ENCODE data around the gene TEDC2.

Gene TEDC2

GRCh38 chr16:2500918-2501750, 41.2 kb downstream of the TEDC2 start:
- H3K4me1 ChIP-seq (ENCODE audit: low read length) = 0 out of 2 replicates have a peak, but pooled peaks cover 2% of the 10 kb centered on the region
- no peak overlapping the region for H2AFZ ChIP-seq (ENCODE audit: low read length)
- no peak overlapping the region for H3K27ac ChIP-seq (ENCODE audit: low read length)
- no peaks in the 10 kb centered on the region for H3K27me3 ChIP-seq (replicated peaks; ENCODE audit: insufficient read depth, low read length)
- H4K20me1 ChIP-seq (ENCODE audit: insufficient read depth, low read length) = no peaks in the 10 kb centered on the region
- H3K4me2 ChIP-seq (ENCODE audit: low read depth, low read length) = no peak overlapping the region
- no peaks in the 10 kb centered on the region for H3K79me2 ChIP-seq (ENCODE audit: low read length)
- peak; percentile 58 for DNase-seq
- no peak overlapping the region for H3K4me3 ChIP-seq (ENCODE audit: low read length)
- no peaks in the 10 kb centered on the region for H3K9me3 ChIP-seq (replicated peaks; ENCODE audit: insufficient read depth, low read length)
- no peak overlapping the region for H3K9ac ChIP-seq (ENCODE audit: low read length)
- no peaks in the 10 kb centered on the region for H3F3A ChIP-seq (ENCODE audit: insufficient read depth, low read length)
- H3K36me3 ChIP-seq (replicated peaks; ENCODE audit: insufficient read depth, low read length) = no peaks in the 10 kb centered on the region
- TF ChIP-seq CTCF (IDR thresholded peaks at IDR 0.05; ENCODE audit: low read length) = peak; percentile 96
- no peak for TF ChIP-seq EZH2 (optimal IDR thresholded peaks at IDR 0.05; ENCODE audit: low read depth, low read length)
- no peaks in the 10 kb centered on the region for H3K9me2 ChIP-seq (replicated peaks; ENCODE audit: insufficient read depth, low read length)

GRCh38 chr16:2501946-2502895, 42.3 kb downstream of the TEDC2 start:
- H3K4me3 ChIP-seq (ENCODE audit: low read length) = no peak overlapping the region
- TF ChIP-seq EZH2 (optimal IDR thresholded peaks at IDR 0.05; ENCODE audit: low read depth, low read length) (no peak), CTCF (IDR thresholded peaks at IDR 0.05; ENCODE audit: low read length) (no peak), EZH2phosphoT487 (IDR thresholded peaks at IDR 0.05; ENCODE audit: low read length) (no peak)

GRCh38 chr16:2505695-2506094, 45.8 kb downstream of the TEDC2 start:
- no peak overlapping the region for H3K9ac ChIP-seq (ENCODE audit: low read length)
- no peak overlapping the region for H3K4me3 ChIP-seq (ENCODE audit: low read length)
- H3K27me3 ChIP-seq (replicated peaks; ENCODE audit: insufficient read depth, low read length) = no peaks in the 10 kb centered on the region
- peaks cover 22% of the 10 kb centered on the region for H3K4me1 ChIP-seq (ENCODE audit: low read length)
- no peak overlapping the region for H3K4me2 ChIP-seq (ENCODE audit: low read depth, low read length)
- no peak for DNase-seq
- no peak overlapping the region for H3K27ac ChIP-seq (ENCODE audit: low read length)
- no peaks in the 10 kb centered on the region for H3K9me3 ChIP-seq (replicated peaks; ENCODE audit: insufficient read depth, low read length)
- H3K36me3 ChIP-seq (replicated peaks; ENCODE audit: insufficient read depth, low read length) = no peaks in the 10 kb centered on the region
- H3K79me2 ChIP-seq (ENCODE audit: low read length) = no peaks in the 10 kb centered on the region
- H3K9me2 ChIP-seq (replicated peaks; ENCODE audit: insufficient read depth, low read length) = no peaks in the 10 kb centered on the region
- no peaks in the 10 kb centered on the region for H4K20me1 ChIP-seq (ENCODE audit: insufficient read depth, low read length)
- no peak overlapping the region for H2AFZ ChIP-seq (ENCODE audit: low read length)
- peaks cover 9% of the 10 kb centered on the region; the same call in 1 of the 2 replicates for H3F3A ChIP-seq (ENCODE audit: insufficient read depth, low read length)
- TF ChIP-seq EZH2phosphoT487 (IDR thresholded peaks at IDR 0.05; ENCODE audit: low read length) (no peak), CTCF (IDR thresholded peaks at IDR 0.05; ENCODE audit: low read length) (no peak), EZH2 (optimal IDR thresholded peaks at IDR 0.05; ENCODE audit: low read depth, low read length) (no peak)

More at GRCh38 chr16:2501946-2502895, 42.3 kb downstream of the TEDC2 start:
- H3K9ac ChIP-seq (ENCODE audit: low read length) = no peak overlapping the region
- H4K20me1 ChIP-seq (ENCODE audit: insufficient read depth, low read length) = no peaks in the 10 kb centered on the region
- H3K79me2 ChIP-seq (ENCODE audit: low read length) = no peaks in the 10 kb centered on the region
- H3K4me2 ChIP-seq (ENCODE audit: low read depth, low read length) = no peak overlapping the region
- H3K27ac ChIP-seq (ENCODE audit: low read length) = no peak overlapping the region
- H3K27me3 ChIP-seq (replicated peaks; ENCODE audit: insufficient read depth, low read length) = no peaks in the 10 kb centered on the region
- no peak for DNase-seq
- H3K4me1 ChIP-seq (ENCODE audit: low read length) = peaks cover 8% of the 10 kb centered on the region
- H3K9me2 ChIP-seq (replicated peaks; ENCODE audit: insufficient read depth, low read length) = no peaks in the 10 kb centered on the region
- no peaks in the 10 kb centered on the region for H3K9me3 ChIP-seq (replicated peaks; ENCODE audit: insufficient read depth, low read length)
- H2AFZ ChIP-seq (ENCODE audit: low read length) = no peak overlapping the region
- H3F3A ChIP-seq (ENCODE audit: insufficient read depth, low read length) = peaks cover 4% of the 10 kb centered on the region; the same call in 1 of the 2 replicates
- no peaks in the 10 kb centered on the region for H3K36me3 ChIP-seq (replicated peaks; ENCODE audit: insufficient read depth, low read length)
